Suprapubic skin (tissue), 4 donors: Measurements from ENCODE around the gene SAT2. TPM values are rescaled to one million over a fixed set of nuclear protein-coding genes. Genes with fewer than 3 reads are reported as not detected.

Source experiments
- DNase-seq, 2 donors: peaks; one replicate each; pipeline ENCODE4 v3.0.0-alpha.2; 2019; ENCODE audit warnings: low spot score in 2 of 2
- H3K27ac ChIP-seq: fragments of 200-600 bp; sonication (generic); one replicate; pipeline ENCODE4 v1.5.1; 2019
- H3K27me3 ChIP-seq: fragments of 200-600 bp; sonication (generic); one replicate; pipeline ENCODE4 v1.5.1; 2019
- H3K36me3 ChIP-seq: fragments of 200-600 bp; sonication (generic); one replicate; pipeline ENCODE4 v1.5.1; 2019
- H3K4me1 ChIP-seq: fragments of 200-600 bp; sonication (generic); one replicate; pipeline ENCODE4 v1.5.1; 2019
- H3K4me3 ChIP-seq: fragments of 200-600 bp; sonication (generic); one replicate; pipeline ENCODE4 v1.5.1; 2019; ENCODE audit warnings: mild to moderate bottlenecking
- H3K9me3 ChIP-seq: fragments of 200-600 bp; sonication (generic); one replicate; pipeline ENCODE4 v1.5.1; 2019
- CTCF ChIP-seq, 2 donors: fragments of 200-600 bp in 1 of 2; fragments of 450-650 bp in 1 of 2; sonication (generic) in 1 of 2; IDR thresholded peaks; one replicate each; pipeline ENCODE4 v1.5.1; 2016 to 2019; ENCODE audit warnings: antibody characterized with exemption in 2 of 2, mild to moderate bottlenecking in 1 of 2, moderate library complexity in 1 of 2
- EP300 ChIP-seq: sonication (generic); formaldehyde crosslinking; IDR thresholded peaks from one replicate; pipeline ENCODE4 v1.6.1; 2017; ENCODE audit warnings: antibody characterized with exemption
- POLR2A ChIP-seq, 2 donors: fragments of 450-650 bp; IDR thresholded peaks; one replicate each; pipeline ENCODE4 v1.6.1; 2017; ENCODE audit warnings: antibody characterized with exemption in 2 of 2, mild to moderate bottlenecking in 2 of 2, moderate library complexity in 2 of 2
- POLR2AphosphoS5 ChIP-seq, 3 donors: sonication (generic); formaldehyde crosslinking; IDR thresholded peaks; one replicate each; pipeline ENCODE4 v1.6.1; 2017; ENCODE audit warnings: antibody characterized with exemption in 3 of 3
- WGBS: methylation state at CpG from one replicate; pipeline ENCODE4 v1.1.5; 2018; 5-methylcytosine and 5-hydroxymethylcytosine counted together
- total RNA-seq, 4 donors: library from RNA; depleted of rRNA; stranded (reverse); fragments of >200 nt; gene quantifications; one replicate each; pipeline ENCODE4 v1.1.0, GENCODE V29; 2016

The SAT2 gene
- total RNA-seq, 4 donors from 2014 or later = 28.7 to 58.8 (median 39.9) TPM

GRCh38 chr17:7579834-7580603 is 47.6 kb downstream of the SAT2 start:
- Histone ChIP-seq H3K4me3 (peak overlapping the region; percentile 60), H3K27me3 (no peaks in the 10 kb centered on the region), H3K9me3 (no peaks in the 10 kb centered on the region), H3K36me3 (peaks cover 39% of the 10 kb centered on the region), H3K4me1 (peaks cover 88% of the 10 kb centered on the region), H3K27ac (peak overlapping the region; percentile 90)
- 60% methylated on average over 8 of the region's 12 CpGs for WGBS
- DNase-seq = no peak
- no peak for TF ChIP-seq POLR2AphosphoS5 (IDR thresholded peaks at IDR 0.05)
- peak in 1 of 2 donors; percentile 4 for TF ChIP-seq POLR2A (IDR thresholded peaks at IDR 0.05)

GRCh38 chr17:7579001-7579833 is 48.4 kb downstream of the SAT2 start, which contains the start of gene CD68:
Gene CD68 (plus strand): TSS chr17:7579638. CDS start chr17:7579678, 40 bp downstream.
- 14% methylated on average over 7 of the region's 7 CpGs for WGBS
- no peaks in the 10 kb centered on the region for H3K27me3 ChIP-seq
- no peaks in the 10 kb centered on the region for H3K9me3 ChIP-seq
- peak in 1 of 2 donors; percentile 92 for DNase-seq
- H3K36me3 ChIP-seq = peaks cover 47% of the 10 kb centered on the region
- peak; percentile 19 to 69 (median 32) for TF ChIP-seq POLR2AphosphoS5 (IDR thresholded peaks at IDR 0.05)
- no peak for TF ChIP-seq EP300
- no peak for TF ChIP-seq CTCF (IDR thresholded peaks at IDR 0.05)
- peak in 1 of 2 donors; percentile 58 for TF ChIP-seq POLR2A (IDR thresholded peaks at IDR 0.05)
- H3K27ac ChIP-seq = peak within 1 kb of the TSS; percentile 90
- H3K4me1 ChIP-seq = peaks cover 88% of the 10 kb centered on the region
- H3K4me3 ChIP-seq = peak within 1 kb of the TSS; percentile 60

GRCh38 chr17:7577327-7578199 is 50.1 kb downstream of the SAT2 start:
- TF ChIP-seq EP300 (no peak), POLR2A (IDR thresholded peaks at IDR 0.05) (no peak), POLR2AphosphoS5 (IDR thresholded peaks at IDR 0.05) (no peak), CTCF (IDR thresholded peaks at IDR 0.05) (no peak)
- Histone ChIP-seq H3K27me3 (no peaks in the 10 kb centered on the region), H3K36me3 (peaks cover 52% of the 10 kb centered on the region), H3K9me3 (no peaks in the 10 kb centered on the region), H3K4me3 (no peak overlapping the region), H3K27ac (no peak overlapping the region), H3K4me1 (peaks cover 85% of the 10 kb centered on the region)
- DNase-seq = no peak
- WGBS = 84% methylated on average over 16 of the region's 17 CpGs

- 81% methylated on average over 14 of the region's 14 CpGs for WGBS
- Histone ChIP-seq H3K9me3 (no peaks in the 10 kb centered on the region), H3K4me1 (peaks cover 83% of the 10 kb centered on the region), H3K36me3 (peaks cover 52% of the 10 kb centered on the region), H3K4me3 (no peak overlapping the region), H3K27ac (no peak overlapping the region), H3K27me3 (no peaks in the 10 kb centered on the region)
- TF ChIP-seq EP300 (no peak), POLR2AphosphoS5 (IDR thresholded peaks at IDR 0.05) (no peak)
- DNase-seq = no peak
These were observed 51.1 kb downstream of the SAT2 start for GRCh38 chr17:7576432-7576937.

Other genes starting within 250 kb of the SAT2 start
- gene TNK1, start 246.7 kb downstream of the SAT2 start, total RNA-seq = 10 to 100 TPM; 15.3 to 42.9 (median 20.7) TPM
- 10 to 100 TPM; 21.6 to 55.3 (median 40.7) TPM for gene PLSCR3, start 233.3 kb downstream of the SAT2 start, total RNA-seq
- 100 to 1,000 TPM in 2 of 4 donors, 10 to 100 TPM in 2; 53.5 to 128 (median 89.6) TPM for gene TMEM256, start 223.7 kb downstream of the SAT2 start, total RNA-seq
- 10 to 100 TPM in 1 of 4 donors, 1 to 10 TPM in 3; 5.9 to 17.9 (median 8.1) TPM for gene NLGN2, start 220.0 kb downstream of the SAT2 start, total RNA-seq
- gene SPEM1, start 207.5 kb downstream of the SAT2 start, total RNA-seq = not detected
- gene SPEM2, start 202.2 kb downstream of the SAT2 start, total RNA-seq = not detected
- gene SPEM3, start 199.0 kb downstream of the SAT2 start, total RNA-seq = not detected
- 10 to 100 TPM; 18.7 to 24.5 (median 19.5) TPM for gene TMEM102, start 192.4 kb downstream of the SAT2 start, total RNA-seq
- gene FGF11, start 188.3 kb downstream of the SAT2 start, total RNA-seq = 10 to 100 TPM; 10.3 to 28.5 (median 12.5) TPM
- 10 to 100 TPM in 2 of 4 donors, 1 to 10 TPM in 2; 7.3 to 11.3 (median 9.7) TPM for gene CHRNB1, start 182.8 kb downstream of the SAT2 start, total RNA-seq
- 10 to 100 TPM; 36.1 to 65.7 (median 45.3) TPM for gene ZBTB4, start 148.2 kb downstream of the SAT2 start, total RNA-seq
- gene SLC35G6, start 146.4 kb downstream of the SAT2 start, total RNA-seq = not detected
- 100 to 1,000 TPM; 104 to 194 (median 140) TPM for gene POLR2A, start 143.5 kb downstream of the SAT2 start, total RNA-seq
- 10 to 100 TPM; 12.7 to 28.4 (median 18.0) TPM for gene TNFSF12, start 78.8 kb downstream of the SAT2 start, total RNA-seq
- 10 to 100 TPM in 3 of 4 donors, 1 to 10 TPM in 1; 9.6 to 26.6 (median 15.5) TPM for gene TNFSF13, start 69.1 kb downstream of the SAT2 start, total RNA-seq
- gene SENP3, start 65.9 kb downstream of the SAT2 start, total RNA-seq = 10 to 100 TPM; 40.2 to 53.5 (median 51.6) TPM
- 10 to 100 TPM in 1 of 4 donors, 1 to 10 TPM in 3; 5.0 to 13.2 (median 9.6) TPM for gene CD68, start 48.2 kb downstream of the SAT2 start, total RNA-seq
- 100 to 1,000 TPM in 1 of 4 donors, 10 to 100 TPM in 3; 54.3 to 104 (median 86.3) TPM for gene MPDU1, start 44.0 kb downstream of the SAT2 start, total RNA-seq
- 100 to 1,000 TPM in 2 of 4 donors, 10 to 100 TPM in 2; 68.0 to 140 (median 102) TPM for gene SOX15, start 37.7 kb downstream of the SAT2 start, total RNA-seq
- gene FXR2, start 12.9 kb downstream of the SAT2 start, total RNA-seq = 10 to 100 TPM; 21.0 to 25.6 (median 22.5) TPM
- gene SHBG, start 2.3 kb upstream of the SAT2 start, total RNA-seq = not detected
- 1 to 10 TPM in 1 of 4 donors, under 1 TPM in 3; 0.49 to 4.2 (median 0.74) TPM for gene ATP1B2, start 23.1 kb upstream of the SAT2 start, total RNA-seq
- 10 to 100 TPM; 37.2 to 77.2 (median 65.2) TPM for gene TP53, start 59.7 kb upstream of the SAT2 start, total RNA-seq
- 1 to 10 TPM; 3.9 to 7.6 (median 5.5) TPM for gene WRAP53, start 60.7 kb upstream of the SAT2 start, total RNA-seq
- gene EFNB3, start 77.4 kb upstream of the SAT2 start, total RNA-seq = 1 to 10 TPM; 6.2 to 9.2 (median 9.0) TPM
- gene DNAH2, start 89.9 kb upstream of the SAT2 start, total RNA-seq = under 1 TPM in 2 of 4 donors, not detected in 2; 0.08 to 0.19 TPM
- 10 to 100 TPM; 21.4 to 31.0 (median 26.7) TPM for gene KDM6B, start 206.4 kb upstream of the SAT2 start, total RNA-seq
- 1 to 10 TPM; 4.2 to 7.6 (median 5.1) TPM for gene TMEM88, start 227.2 kb upstream of the SAT2 start, total RNA-seq
- 10 to 100 TPM; 46.2 to 90.6 (median 47.6) TPM for gene NAA38, start 229.7 kb upstream of the SAT2 start, total RNA-seq
- 10 to 100 TPM in 1 of 4 donors, 1 to 10 TPM in 3; 7.1 to 10.8 (median 9.8) TPM for gene CYB5D1, start 230.2 kb upstream of the SAT2 start, total RNA-seq